Stimulated activated CD4-positive, alpha-beta T cell treated with anti-CD3 and anti-CD28 coated beads, Interleukin-2, amount 100 ng/mL, for 24 hours (primary cell): ENCODE results near the gene UBE2J1.

Experiments
- DNase-seq, 2 donors: peaks; one replicate each; pipeline ENCODE4 v3.0.0-alpha.2; 2020

UBE2J1 gene

DNA sequence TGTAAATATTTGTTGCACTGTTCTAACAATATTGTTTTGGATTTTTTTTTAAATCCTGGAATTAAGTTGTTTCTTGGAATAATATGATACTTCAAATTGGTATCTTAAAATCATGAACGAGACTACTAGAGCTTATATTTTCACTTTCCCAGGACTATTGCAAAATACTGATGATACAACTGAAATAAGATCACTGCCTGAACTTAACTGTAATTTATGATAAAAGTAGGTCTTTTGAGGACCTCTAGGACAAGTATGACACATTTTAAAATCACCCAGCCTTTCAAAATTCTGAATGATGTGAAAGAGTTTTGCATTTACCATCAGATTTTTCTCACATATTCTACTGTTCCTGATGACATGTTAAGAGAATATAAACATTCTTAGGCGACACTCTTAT, 8.6 kb upstream of the UBE2J1 start:
- no peak for DNase-seq

DNA sequence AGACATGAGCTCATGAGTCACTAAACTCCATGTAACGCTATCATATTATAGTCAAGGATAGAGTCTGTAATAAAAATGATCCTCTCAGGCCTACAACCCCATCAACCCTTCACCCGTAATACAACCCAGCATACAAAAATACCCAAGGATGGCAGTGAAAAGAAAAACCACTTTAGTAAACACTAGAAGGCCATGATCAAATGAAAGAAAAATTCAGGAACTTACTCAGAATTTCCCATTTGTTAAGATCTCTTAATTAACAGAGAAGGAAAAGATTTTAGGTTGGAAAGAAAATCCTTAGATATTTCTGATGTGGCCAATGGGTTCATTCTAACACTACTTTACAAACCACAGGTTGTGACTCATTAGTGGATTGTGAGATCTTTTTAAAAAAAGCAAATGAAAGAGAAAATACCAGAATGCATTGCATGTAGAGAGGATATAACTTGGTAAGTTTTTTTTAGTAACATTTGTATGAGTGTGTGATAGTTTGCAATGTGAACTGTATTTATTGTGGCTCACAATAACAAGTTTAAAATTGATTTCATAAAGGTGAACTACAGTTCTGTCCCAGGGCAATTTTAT, 8.0 kb upstream of the UBE2J1 start:
- DNase-seq, result no peak

DNA sequence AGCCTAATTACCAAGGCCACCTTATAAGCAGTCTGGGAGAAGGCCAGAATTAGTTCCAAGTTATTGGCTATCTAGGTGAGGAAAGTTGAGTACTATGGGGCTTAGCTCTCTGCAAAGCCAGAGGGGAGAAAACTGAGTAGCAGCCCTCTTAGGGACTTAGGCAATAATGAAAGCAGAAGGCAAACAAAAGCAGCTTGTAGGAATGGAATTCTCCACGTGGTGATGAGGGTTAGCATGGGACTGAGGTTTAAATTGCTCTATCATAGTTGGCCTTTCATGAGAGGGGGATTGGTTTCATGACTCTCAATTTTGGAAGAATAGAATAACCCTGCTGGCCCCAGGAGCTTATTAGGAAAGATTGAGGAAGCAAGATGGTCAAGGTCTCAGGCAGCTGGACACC, 7.0 kb upstream of the UBE2J1 start:
- DNase-seq, result no peak

DNA sequence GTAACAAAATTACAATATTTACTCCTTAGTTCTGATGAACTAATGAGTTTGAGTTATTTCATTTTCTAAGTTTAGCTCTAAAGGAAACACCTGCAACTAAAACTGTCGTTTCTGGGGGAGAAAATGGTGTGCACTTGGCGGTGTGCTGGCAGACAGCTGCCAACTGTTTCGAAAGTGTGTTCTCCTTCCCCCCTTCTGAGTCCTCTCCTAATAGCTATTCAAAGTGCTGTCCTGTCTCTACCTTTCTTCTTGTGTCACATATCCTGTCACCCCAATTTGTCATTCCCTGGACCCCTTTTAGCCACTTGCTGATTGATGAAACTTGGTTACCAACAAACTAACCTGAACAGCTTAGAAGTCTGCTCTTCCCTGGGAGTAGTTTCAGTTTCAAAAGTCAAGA, 4.9 kb upstream of the UBE2J1 start:
- DNase-seq, result no peak

DNA sequence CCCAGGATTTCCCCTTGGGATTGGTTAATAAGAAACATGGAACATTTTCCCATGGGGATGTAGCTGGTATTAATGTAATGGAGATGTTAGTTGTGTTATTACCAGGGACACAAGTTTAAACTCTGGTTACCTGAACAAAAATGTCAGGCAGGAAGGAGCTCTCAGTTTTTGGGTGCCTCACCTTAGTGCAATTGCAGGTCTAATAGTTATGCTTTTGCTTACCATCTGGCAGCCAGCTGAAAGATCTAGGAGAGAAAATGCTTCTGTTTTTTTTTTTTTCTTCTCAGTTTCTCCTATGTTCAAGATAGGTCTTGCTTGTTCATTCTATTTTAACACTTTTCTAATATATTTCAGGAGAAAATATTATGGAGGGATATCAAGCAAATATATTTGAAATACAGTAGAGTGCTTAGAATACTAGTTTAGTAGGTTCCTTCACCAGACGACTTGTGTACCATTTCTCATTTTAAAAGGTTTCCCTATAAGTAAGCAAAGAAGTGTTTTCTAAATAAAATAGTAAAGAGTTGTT, 4.2 kb upstream of the UBE2J1 start:
- DNase-seq, result no peak

DNA sequence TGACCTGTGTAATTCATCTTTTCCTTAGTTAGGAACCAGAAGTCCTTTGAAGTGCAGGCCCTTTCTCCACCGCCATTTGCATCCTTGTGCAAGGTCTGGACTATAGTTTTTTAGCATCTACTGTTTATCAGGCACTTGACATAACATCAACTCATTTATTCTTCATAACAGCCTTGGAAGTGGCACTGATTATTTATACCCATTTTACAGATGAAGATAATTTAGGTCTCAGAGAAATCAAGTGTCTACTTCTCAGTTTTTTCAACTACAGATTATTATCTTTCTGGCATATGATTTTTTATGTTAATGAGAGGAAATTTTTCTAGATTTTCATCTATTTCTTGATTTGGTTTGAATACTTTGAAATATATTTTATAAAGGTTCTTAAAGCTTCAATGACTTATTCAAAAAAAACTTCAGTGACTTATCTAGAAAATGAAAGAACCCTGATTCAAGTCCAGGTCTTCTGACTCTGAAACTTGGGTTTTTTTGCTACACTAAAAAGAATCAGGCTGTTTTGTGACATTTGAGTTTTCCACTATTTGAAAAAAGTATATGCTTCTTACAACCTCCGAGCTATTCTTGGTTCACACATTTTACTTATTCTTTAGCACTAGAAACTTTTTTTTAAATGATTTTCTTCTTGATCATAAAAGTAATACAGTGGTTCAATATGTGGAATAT, 3.1 kb upstream of the UBE2J1 start:
- no peak for DNase-seq

DNA sequence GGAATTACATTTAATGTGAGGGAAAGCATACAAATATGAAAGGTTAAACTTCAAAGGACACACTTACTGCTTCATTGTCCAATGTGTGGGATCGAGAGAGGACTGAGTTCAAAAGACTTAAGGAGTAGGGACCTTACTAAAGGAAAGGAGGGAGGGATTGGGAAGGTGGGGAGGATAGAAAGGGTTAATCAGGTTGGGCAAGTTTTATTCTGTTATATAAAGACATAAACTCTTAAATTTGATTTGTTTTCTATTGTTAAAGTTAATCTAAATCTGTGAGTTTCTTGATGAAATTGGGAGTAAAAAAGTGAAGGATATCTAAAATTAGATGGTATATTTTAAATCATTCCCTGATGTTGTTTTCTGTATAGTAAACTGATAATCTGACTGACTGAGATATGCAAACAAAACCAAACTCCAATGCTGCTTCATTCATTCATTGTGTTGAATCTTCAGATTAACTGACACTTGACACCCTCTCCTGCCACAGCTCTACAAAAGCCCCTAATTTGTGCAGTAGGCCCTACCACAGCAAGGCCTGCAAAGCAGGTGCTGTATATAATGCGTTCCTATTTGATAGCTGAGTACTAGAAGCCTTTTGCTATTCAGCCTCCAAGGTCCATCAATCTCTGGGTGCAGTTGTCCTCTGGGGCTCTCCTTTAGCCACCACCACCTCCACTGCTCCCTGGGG, 1.3 kb upstream of the UBE2J1 start:
- DNase-seq, result no peak

DNA sequence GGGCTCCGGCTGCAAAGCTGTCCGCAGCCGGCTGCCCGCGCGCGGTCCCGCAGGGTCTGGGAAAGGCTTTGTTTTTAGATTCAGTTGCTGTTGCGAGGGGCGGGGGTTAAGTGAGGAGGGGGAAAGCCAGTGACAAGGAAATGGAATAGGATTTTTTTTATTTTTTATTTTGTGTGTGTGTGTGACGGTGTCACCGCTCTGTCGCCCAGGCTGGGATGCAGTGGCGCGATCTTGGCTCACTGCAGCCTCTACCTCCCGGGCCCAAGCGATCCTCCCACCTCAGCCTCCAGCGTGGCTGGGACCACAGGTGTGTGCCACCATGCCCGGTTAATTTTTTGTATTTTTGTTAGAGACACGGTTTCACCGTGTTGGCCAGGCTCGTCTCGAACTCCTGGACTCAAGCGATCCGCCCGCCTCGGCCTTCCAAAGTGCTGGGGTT, 615 bp upstream of the UBE2J1 start:
- no peak for DNase-seq

DNA sequence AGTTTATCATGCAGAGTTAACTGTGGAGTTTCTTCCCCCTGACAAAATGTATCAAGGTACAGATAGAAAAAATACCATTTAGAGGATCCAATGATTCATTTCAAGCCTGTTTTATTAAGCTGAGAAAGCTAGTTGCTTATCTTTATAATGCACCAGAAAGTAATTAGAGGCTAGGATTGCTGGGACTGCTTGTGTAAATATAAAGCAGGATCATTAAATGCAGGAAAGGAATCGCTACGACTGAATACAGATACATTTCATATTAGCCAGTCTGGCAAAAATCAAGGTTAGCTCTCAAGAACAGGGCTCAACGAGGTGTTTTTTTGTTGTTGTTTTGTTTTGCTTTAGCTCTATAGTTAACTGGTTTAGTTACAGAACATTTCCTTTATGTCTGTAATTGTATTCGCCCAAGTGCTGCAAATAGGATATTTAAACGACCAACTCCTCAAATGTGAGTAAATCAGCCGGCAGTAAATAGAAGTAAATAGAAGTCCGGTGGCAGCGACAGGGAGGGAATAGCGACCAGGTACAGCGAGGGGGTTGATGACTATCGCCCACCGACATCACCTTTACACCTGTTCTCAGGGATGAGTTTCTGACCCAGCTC, 748 bp downstream of the UBE2J1 start:
- DNase-seq, result no peak

DNA sequence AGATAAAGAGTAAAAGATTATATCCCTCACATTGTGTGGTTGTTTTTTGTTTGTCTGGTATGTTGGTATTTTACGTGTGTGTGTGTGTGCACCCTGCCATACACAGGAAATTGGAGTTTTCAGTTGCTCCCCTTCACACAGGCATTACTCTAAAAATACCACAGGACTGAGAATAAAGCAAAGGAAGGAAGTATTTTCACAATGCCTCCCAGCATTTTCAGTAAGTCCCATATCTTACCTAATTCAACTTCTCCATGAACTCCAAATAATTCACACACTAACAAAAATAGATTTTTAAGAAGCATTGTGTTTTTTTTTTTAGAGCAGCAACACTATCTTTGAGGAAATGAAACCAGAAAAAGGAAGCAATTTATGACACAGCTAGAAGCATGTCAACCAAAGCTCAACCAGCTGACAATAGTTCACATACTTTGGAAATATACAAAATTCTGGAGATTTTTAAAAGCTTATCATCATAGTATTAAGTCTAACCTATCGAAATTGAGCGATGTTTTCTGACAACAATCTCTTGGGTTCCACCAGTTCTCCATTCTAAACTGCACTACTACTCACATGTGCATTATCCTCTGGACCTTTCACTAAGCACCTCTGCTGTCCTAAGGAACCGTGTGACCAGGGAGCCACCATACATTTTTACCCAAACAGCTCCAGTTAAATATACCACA, 2.1 kb downstream of the UBE2J1 start:
- DNase-seq, result no peak

DNA sequence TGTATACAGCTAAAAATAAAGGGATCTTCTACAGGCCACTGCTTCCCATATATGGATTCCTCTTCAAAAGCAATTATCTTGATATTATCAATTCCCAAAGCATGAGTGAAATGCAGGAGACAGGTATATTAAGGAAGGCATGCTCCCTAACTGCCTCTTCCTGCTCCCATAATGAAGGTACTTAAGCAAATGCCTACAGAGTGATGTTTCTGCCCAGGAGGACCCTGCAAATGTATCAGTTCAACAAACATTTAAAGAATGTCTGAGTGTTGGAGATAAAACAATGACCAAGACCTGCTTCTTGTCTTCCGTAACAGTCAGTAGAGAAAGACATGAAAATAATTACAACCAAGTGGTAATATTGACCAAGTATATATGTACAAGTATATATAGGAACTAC, 4.2 kb downstream of the UBE2J1 start:
- DNase-seq, result no peak

DNA sequence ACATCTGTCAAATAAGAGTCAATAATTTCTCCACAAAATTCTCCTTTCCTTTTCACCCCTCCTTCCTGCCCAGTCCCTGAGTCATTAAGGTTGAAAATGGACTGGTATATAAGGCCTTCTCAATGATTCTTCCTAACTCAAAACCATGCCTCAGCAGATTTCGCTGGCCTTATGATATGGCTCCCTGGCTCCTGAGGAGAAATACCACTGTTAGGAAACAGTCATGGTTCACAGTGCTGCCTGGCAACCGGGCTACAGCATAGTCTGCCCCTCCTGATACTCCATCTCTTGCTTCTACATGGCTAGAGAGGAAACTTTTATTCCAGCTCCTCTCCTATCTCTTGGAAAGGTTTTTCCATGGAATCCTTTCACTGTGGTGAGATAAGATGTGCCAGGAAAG, 4.7 kb downstream of the UBE2J1 start:
- no peak for DNase-seq

DNA sequence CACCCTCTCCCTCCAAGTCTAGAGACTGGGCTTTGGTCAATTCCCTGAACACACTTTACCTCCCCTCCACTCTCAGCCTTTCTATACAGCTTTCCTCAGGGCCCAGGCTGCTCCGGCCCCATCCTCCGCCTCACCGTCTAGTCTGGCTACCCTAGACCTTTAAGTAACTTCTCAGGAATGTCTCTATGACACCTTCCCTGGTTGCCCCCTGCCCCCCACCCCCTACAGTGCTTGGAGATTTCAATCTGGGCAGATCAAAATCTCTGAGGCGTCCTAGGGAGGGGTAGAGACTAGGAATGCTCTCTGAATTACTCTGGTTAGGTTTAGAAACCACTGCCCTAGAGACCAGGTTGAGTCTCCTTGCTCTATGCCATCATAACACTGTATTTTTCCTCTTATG, 6.1 kb downstream of the UBE2J1 start:
- no peak for DNase-seq

DNA sequence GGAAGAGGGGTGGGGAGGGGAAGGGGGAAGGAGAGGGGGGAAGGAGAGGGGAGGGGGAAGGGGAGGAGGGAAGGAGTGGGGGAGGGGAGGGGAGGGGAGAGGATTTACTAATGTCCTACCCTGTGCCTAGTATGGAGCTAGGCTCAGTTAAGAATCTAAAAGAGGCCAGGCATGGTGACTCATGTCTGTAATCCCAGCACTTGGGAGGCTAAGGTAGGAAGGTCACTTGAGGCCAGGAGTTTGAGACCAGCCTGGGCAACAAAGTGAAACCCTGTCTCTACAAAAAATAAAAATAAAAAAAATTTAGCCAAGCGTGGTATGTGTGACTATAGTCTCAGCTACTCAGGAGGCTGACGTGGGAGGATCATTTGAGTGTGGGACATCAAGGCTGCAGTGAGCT, 13.0 kb downstream of the UBE2J1 start:
- no peak for DNase-seq

DNA sequence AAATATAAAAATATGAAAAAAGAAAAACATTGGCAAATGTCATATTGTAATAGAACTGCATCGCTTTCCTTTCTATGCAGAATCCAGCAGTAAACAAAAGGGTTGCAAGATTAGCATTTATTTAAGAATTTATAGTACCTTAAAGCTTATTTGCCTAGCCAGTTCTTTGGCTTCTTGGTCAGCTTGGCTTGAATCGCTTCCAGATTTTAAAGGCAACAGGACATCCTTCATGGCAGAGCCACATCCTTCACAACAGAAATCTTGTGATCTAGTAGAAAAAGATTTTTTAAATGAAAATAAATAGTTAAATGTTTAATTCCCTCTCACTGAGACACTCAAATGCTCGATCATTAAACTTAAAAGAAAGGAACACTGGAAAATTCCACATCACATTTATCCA, 17.4 kb downstream of the UBE2J1 start:
- no peak for DNase-seq

DNA sequence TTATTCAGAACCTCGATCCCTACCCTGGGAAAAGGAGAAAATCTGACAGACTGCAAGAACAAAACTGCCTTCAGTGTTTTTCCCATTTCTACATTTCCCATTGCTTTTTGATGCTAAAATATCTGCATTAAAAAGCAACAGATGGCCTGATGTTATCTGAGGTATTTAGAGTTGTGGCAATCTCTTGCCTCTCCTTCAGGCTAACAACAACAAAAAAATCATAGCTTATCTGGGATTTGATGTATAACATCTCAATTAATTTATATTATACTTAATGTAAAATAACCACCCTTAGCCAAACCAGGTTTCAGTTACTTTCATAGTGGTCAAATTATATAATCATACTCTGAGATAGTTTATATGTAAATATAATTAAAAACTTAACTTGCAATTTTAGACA, 21.6 kb downstream of the UBE2J1 start:
- DNase-seq, result no peak

DNA sequence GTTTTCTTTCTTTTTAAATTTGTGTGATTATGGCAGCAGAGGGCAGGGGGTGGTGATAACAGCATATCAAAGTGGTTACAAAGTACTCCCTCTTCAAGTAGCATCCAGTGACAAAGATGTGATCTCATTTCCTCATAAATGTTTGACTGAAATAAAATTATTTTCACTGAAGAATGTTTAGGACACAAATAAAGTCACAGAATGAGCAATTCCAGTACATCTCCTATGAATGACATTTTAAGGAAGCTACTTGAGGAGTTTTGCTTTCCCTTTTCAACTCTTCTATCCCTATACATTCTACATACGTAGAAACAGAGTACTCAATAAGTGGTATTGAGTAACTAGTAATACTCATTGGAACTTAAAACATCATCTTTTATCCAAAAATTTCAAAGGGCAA, 23.5 kb downstream of the UBE2J1 start:
- DNase-seq, result no peak

DNA sequence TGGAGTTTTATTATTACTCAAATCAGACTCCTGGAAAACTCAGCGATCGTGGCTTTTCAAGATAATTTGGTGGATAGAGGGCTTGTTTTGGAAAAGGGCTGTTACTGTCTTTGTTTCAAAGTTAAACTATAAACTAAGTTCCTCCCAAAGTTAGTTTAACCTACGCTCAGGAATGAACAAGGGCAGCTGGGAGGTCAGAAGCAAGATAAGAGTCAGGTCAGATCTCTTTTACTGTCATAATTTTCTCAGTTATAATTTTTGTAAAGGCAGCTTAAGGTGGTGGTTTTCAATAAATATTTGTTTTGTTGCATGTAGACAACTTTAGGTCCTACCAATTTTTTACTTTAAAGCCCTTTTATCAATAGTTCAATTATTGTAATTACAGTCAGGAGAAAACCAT, 28.2 kb downstream of the UBE2J1 start:
- DNase-seq, result no peak

DNA sequence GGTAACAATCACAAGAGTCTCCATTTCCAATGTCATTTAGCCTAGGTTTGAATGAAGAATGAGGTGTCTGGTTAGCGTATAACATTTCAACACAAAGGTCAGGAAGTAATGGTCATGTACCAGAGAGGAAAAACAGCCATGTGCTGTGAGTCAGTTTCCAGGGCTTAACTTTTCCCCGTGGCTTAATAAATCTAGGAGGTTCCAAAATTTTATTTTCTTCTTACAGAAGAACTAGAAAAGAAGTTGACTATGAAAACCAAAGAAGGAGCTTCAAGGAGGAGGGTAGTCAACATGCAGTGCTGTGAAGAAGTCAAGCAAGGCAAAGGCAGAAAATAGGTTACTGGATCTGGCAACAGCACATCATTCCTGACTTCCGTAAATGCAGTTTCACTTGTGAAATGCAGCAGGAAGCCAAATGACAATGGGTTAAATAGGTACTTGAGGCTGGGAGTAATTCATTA, 29.0 kb downstream of the UBE2J1 start:
- no peak for DNase-seq

DNA sequence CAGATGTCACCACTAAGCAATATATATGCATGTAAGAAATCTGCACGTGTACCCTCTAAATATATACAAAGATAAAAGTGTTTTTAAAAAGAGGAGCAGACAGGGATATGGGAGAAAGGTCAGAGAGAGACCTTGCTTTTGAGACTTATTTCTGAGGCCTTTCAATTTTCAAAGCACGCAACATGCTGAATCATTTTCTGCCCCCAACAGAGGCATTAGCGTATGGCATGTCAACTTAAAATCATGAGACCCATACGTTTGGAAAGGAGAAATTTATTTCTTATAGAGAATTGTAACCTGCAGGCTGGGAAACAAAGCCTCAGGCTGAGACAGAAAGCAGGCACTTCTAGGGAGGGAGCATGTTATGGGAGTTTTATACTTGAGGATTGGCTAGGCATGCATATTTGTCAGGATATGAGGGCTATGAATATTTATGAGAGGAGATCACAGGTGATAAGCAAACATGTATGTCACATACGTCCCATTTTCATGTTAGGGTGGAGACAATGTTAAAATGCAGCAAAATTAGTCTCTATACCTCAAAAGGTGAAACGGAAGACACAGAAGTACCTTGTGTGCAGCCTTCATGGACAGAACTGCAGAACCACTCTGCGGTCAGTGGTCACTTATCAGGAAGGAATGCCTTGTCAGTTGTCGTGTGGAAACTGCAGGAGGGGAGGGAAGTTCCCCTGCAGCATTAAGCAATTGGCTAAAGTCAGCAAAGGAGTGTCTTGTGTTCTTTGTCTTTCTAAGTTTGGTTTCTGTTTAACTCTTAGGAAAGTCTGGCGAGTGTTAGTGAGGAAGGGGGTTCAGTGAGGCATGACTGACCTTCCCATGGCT, 31.2 kb downstream of the UBE2J1 start:
- DNase-seq, result no peak

DNA sequence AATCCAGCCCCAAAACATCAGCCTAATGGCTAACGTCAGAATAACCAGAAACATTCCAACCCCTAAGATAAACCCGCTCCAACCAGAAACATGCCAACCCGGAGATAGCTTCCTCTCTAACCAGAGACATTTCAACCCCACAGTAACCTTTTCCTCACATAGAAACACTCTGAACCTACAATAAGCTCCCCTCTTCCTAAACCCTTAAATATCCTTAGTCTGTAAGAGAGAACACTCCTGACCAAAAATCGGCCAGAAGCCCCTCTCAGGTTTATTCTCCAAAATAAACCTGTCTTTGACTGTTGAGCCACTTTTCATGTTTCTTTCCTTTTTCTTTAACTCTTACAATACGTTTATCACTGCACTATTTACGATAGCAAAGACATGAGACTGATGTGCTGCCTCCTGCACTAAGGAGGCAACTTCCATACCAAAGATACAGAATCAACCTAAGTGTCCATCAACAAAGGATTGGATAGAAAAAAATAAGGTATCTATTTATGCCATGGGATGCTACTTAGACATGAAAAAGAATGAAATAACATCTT, 32.4 kb downstream of the UBE2J1 start:
- no peak for DNase-seq

DNA sequence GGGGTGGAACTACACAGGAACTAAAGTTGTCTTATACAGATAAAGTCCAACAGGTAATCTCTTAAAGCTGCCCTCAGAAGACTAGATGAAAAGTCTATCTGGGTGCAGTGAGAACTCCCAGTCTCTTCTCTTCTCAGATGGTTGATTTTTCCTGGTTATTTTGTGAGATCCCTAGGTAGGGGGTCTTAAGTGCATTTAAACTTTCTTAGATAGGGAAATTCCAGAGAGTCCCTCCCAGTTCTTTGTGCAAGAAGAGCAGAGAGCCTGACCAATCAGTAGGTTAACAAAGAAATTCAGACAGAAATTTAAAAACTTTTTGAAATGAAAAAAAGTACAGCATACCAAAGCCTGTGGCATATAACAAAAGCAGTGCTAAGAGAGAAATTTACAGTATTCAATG, 35.5 kb downstream of the UBE2J1 start:
- no peak for DNase-seq
